ENCODE measurements around the gene GIT2.

DNA sequence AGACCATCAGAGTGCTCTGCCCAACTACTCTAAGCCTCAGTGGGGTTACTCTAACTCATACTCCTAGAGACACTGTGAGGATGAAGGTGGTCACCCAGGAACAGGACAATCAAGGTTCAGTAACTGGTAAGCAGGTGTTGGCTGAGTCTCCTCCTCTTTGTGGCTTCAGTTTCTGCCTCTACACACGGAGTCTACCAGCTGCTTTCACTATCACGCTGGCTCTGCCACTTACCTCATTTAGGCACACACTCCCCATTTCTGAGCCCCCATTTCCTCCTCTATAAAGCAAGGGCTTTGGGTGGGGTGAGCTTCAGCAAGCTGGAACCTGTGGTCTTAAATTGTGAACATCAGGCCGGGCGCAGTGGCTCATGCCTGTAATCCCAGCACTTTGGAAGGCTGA lies 103.4 kb downstream of the GIT2 start:
- TF ChIP-seq, protein P1, sequence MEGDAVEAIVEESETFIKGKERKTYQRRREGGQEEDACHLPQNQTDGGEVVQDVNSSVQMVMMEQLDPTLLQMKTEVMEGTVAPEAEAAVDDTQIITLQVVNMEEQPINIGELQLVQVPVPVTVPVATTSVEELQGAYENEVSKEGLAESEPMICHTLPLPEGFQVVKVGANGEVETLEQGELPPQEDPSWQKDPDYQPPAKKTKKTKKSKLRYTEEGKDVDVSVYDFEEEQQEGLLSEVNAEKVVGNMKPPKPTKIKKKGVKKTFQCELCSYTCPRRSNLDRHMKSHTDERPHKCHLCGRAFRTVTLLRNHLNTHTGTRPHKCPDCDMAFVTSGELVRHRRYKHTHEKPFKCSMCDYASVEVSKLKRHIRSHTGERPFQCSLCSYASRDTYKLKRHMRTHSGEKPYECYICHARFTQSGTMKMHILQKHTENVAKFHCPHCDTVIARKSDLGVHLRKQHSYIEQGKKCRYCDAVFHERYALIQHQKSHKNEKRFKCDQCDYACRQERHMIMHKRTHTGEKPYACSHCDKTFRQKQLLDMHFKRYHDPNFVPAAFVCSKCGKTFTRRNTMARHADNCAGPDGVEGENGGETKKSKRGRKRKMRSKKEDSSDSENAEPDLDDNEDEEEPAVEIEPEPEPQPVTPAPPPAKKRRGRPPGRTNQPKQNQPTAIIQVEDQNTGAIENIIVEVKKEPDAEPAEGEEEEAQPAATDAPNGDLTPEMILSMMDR (IDR thresholded peaks at IDR 0.05), result no peak
- TF ChIP-seq POLR2A (IDR thresholded peaks at IDR 0.05) (no peak), POLR2AphosphoS5 (IDR thresholded peaks at IDR 0.05) (no peak)

Measured in breast epithelium (tissue), 3 donors.